ENCODE results near the gene PIK3R4. TPM values are rescaled to one million over a fixed set of nuclear protein-coding genes. Genes with fewer than 3 reads are reported as not detected.

The PIK3R4 gene
- total RNA-seq, 1 donor from 2014 or later: 33.7 TPM

DNA sequence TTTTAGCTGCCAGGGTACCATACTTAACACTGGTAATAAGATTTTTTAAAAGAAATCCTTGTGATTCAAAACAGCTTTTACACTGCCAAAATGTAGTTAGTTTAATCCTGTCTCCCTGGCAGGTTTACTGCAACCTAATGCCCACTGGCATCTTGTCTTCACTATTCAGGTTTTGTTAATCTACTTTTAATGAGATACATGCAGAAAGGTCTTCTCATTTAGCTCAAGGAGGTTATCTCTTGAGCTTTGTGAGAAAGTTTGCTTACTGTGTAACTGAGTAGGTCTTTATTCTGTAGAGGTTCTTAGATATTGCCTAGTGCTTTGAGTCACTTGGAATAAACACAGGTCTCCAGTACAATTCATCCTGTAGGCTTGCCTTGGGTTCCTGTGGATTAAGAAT is 110.7 kb downstream of the PIK3R4 start:
- DNase-seq: no peak

GRCh38 chr3:130635285-130635684 is 111.3 kb downstream of the PIK3R4 start:
- DNase-seq: no peak

Other genes starting within 250 kb of the PIK3R4 start
- gene COL6A6, start 229.7 kb downstream of the PIK3R4 start, total RNA-seq: not detected in 2 replicates
- gene ATP2C1, start 147.3 kb upstream of the PIK3R4 start, total RNA-seq: 88.0 and 136 TPM in 2 replicates

All from dermis blood vessel endothelial cell (primary cell).